Spleen (tissue), 7 donors: ENCODE results near the gene CLTA.
A peak's percentile ranks its signal among the peaks of the same experiment; 100 is the strongest.

Experiments used
- CTCF ChIP-seq, 11 experiments: fragments of 200-600 bp in 7 of 11; fragments of 450-650 bp in 4 of 11; sonication (generic) in 4 of 11; IDR thresholded peaks in 8 of 11; conservative IDR thresholded peaks in 3 of 11; 1 replicate in 7 of 11; 2 replicates in 4 of 11; pipeline versions ENCODE4 v1.4.0 to v1.8.0; 2016 to 2021; ENCODE audit warnings: antibody characterized with exemption in 11 of 11, inconsistent platforms in 4 of 11, mild to moderate bottlenecking in 1 of 11
- POLR2A ChIP-seq, 3 donors: fragments of 450-650 bp; IDR thresholded peaks; one replicate each; pipeline ENCODE4 v1.5.1; 2017; ENCODE audit warnings: antibody characterized with exemption in 3 of 3, mild to moderate bottlenecking in 1 of 3
- donor health status: DM: no; HTN: no; CAD: no; lungs with moderate emphysema.
- donor health status: DM: no; HTN: no; CAD: no.
- donor health status: DM: no; HTN: no; CAD: no.

- TF ChIP-seq CTCF (IDR thresholded peaks at IDR 0.05 in 8 of 11, conservative IDR thresholded peaks at IDR 0.05 in 3 of 11) = peak in 3 of 11 experiments; percentile 11 to 35 (median 27)
- peak in 1 of 3 donors; percentile 32 for TF ChIP-seq POLR2A (IDR thresholded peaks at IDR 0.05)
Measured at GRCh38 chr9:36151316-36152210, 39.2 kb upstream of the CLTA start.
